GM12872 (cell line): Measurements from ENCODE around the gene MYRIP.

Source experiments
- CTCF ChIP-seq: IDR thresholded peaks from 3 replicates; pipeline ENCODE4 v1.5.1; 2011; ENCODE audit warnings: low read depth, mild to moderate bottlenecking, low read length, moderate library complexity; ENCODE audit not compliant: insufficient read depth

Gene MYRIP

GRCh38 chr3:39970982-39971381 is 161.6 kb downstream of the MYRIP start:
- no peak for TF ChIP-seq CTCF

GRCh38 chr3:39971559-39972031 is 162.2 kb downstream of the MYRIP start:
- no peak for TF ChIP-seq CTCF

GRCh38 chr3:39972508-39972907 is 163.1 kb downstream of the MYRIP start:
- no peak for TF ChIP-seq CTCF

GRCh38 chr3:39977058-39977794 is 167.8 kb downstream of the MYRIP start:
- no peak for TF ChIP-seq CTCF

GRCh38 chr3:39978308-39978707 is 168.9 kb downstream of the MYRIP start:
- TF ChIP-seq CTCF, result no peak

- no peak for TF ChIP-seq CTCF
Measured at GRCh38 chr3:39980058-39980457, 170.6 kb downstream of the MYRIP start.

DNA sequence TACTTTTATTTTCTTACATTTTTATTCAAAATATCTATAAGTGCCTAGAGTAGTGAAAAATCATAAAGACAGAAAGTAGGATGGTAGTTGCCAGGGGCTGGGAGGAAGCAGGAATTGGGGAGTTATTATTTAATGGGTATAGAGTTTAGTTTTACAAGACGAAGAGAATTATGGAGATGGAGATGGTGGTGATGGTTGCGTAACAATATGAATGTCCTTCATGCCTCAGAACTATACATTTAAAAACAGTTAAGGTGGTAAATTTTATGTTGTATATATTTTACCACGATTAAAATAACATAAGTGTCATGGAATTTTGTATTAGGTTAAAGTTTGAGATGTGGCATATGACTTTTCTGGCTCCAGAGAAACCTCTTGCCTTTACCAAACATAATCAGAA is 171.4 kb downstream of the MYRIP start:
- no peak for TF ChIP-seq CTCF
